HEK293T (cell line): ENCODE results near the gene PLXND1.

Source experiments
- ARNT ChIP-seq: fragments of 450-650 bp; IDR thresholded peaks from 2 replicates; pipeline ENCODE4 v1.6.1; 2017; ENCODE audit warnings: mild to moderate bottlenecking
- BHLHE40 ChIP-seq: fragments of 450-650 bp; IDR thresholded peaks from 2 replicates; pipeline ENCODE4 v1.6.1; 2016; ENCODE audit warnings: mild to moderate bottlenecking, moderate library complexity, borderline replicate concordance
- ELF4 ChIP-seq: fragments of 450-650 bp; IDR thresholded peaks from 2 replicates; pipeline ENCODE4 v1.6.1; 2017; ENCODE audit warnings: antibody characterized with exemption
- FOXA1 ChIP-seq: fragments of 450-650 bp; IDR thresholded peaks from 2 replicates; pipeline ENCODE4 v1.6.1; 2016; ENCODE audit warnings: mild to moderate bottlenecking
- FOXM1 ChIP-seq: fragments of 450-650 bp; IDR thresholded peaks from 2 replicates; pipeline ENCODE4 v1.6.1; 2017; ENCODE audit warnings: mild to moderate bottlenecking, borderline replicate concordance
- NFRKB ChIP-seq: fragments of 450-650 bp; IDR thresholded peaks from 2 replicates; pipeline ENCODE4 v1.6.1; 2016; ENCODE audit warnings: mild to moderate bottlenecking, moderate library complexity
- TARDBP ChIP-seq: fragments of 450-650 bp; IDR thresholded peaks from 2 replicates; pipeline ENCODE4 v1.6.1; 2016

GRCh38 chr3:129626744-129627349 is 20.4 kb upstream of the PLXND1 start:
- TF ChIP-seq ARNT (no peak), FOXA1 (no peak), BHLHE40 (no peak), ELF4 (no peak), NFRKB (no peak), TARDBP (no peak), FOXM1 (no peak)
